GM18517 (cell line): ENCODE results near the gene GLT1D1.
A peak's percentile ranks its signal among the peaks of the same experiment; 100 is the strongest.
"Not testable (repeated sequence)": the region's sequence is repeated elsewhere in the genome, so short reads cannot be mapped to it uniquely, and the experiment has no call there.

Experiments used
- ATAC-seq: cut with Tn5 transposase; IDR thresholded peaks from one replicate; pipeline ENCODE4 v1.9.1; 2021; ENCODE audit warnings: mild to moderate bottlenecking, moderate library complexity; ENCODE audit not compliant: unreplicated experiment

Gene GLT1D1

DNA sequence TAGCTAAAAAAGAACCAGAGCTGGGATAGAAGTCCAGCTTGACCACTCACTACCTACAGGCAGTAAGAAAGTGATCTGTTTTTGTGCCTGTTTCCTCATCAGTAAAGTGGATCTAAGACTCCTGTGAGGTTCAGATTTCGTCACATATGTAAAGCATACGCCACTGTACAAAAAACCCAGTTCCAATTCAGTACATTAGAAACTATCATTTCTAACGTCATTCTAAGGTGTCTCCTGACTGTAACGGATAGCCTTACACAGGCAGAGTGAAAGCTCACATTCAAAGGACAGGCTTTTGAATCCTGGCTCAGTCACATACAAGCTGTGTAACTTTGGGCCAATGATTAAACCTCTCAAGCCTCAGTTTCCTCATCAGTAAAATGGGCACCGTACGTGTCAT, 33.0 kb upstream of the GLT1D1 start:
- no peak for ATAC-seq

- ATAC-seq: peak; percentile 59
These were observed 32.4 kb upstream of the GLT1D1 start for GRCh38 chr12:128820723-128821432.

GRCh38 chr12:128823216-128823915, 29.9 kb upstream of the GLT1D1 start:
- ATAC-seq: peak; percentile 33

DNA sequence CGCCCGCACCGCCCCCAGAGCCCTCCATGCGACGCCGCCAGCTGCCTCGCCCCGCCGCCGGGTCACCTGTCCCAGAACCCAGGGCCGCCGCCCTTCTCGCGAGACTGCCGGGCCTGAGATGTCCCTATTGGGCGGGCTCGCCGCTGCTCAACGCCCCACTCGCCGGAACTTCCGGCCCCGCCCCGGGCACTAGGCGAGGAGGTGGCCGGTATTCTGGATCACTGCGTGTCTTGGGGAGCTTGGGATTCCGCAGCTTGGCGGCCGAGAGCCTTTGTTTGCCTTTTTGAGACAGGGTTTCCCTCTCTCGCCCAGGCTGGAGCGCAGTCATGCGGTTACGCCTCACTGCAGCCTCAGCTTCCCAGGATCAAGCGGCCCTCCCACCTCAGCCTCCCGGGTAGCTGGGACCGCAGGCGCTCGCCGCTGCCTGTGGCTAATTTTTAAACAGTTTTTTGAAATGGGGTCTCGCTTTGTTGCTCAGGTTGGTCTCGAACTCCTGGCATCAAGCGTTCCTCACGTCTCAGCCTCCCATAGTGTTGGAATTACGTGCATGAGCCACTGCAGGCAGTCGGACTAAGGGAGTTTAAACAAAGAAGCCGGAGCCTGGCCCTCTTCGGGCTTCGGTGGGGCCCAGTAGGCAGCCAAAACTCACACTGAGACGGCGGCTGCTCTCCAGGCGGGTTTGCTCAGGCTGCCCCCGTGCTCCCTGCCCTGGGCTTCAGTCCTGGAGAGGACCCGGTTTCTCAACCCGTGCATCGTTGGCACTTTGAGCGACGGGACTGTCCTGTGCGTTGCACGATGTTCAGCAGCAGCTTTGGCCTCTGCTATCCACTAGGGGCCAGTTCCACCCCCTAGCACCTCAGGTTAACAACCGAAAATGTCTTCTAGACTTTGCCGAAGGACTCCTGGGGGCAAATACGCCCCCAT, 29.1 kb upstream of the GLT1D1 start, which contains the start of gene SLC15A4:
SLC15A4 (minus strand) TSS at position 43 of the 924 bp plus-strand sequence; CDS start at position 28, 15 bp downstream.
- ATAC-seq: peak; percentile 71

GRCh38 chr12:128825835-128826234, 27.4 kb upstream of the GLT1D1 start:
- ATAC-seq: no peak

DNA sequence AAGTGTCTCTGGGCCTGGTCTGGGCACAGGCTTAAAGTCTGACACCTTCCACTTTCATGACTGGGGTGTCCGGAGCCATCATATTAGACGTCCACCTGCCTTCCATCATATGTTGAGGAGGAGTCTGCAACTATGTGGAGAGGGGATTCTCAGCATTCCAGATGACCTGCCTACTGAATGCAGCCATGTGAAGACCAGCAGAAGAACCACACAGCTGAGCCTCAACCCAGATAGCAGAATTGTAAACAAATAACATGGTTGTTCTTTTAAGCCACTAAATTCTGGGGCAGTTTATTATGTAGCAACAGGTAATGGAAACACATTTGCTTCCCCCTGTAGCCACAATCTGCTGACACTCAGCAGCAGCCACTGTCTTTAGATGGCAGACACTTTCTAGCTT, 25.6 kb upstream of the GLT1D1 start:
- ATAC-seq: no peak

- ATAC-seq: peak; percentile 93
These were observed 23.3 kb upstream of the GLT1D1 start for GRCh38 chr12:128829861-128830504.

- ATAC-seq: peak; percentile 57
These were observed 22.8 kb upstream of the GLT1D1 start for GRCh38 chr12:128830505-128830893.

DNA sequence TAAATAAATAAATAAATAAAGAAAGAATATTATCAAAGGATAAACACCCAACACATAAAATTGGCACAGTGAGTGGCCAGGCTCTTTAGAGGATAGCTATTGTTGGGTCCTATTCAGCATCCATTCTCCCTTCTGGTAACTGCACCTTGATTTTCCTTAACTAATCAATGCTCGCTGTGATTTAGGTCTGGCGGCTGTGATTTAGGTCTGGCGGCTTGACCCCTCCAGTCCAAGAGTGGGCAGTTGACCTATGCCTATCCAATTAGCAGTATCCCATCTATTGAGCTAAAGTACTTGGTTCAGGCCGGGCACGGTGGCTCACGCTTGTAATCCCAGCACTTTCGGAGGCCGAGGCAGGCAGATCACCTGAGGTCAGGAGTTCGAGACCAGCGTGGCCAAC, 19.9 kb upstream of the GLT1D1 start:
- no peak for ATAC-seq

DNA sequence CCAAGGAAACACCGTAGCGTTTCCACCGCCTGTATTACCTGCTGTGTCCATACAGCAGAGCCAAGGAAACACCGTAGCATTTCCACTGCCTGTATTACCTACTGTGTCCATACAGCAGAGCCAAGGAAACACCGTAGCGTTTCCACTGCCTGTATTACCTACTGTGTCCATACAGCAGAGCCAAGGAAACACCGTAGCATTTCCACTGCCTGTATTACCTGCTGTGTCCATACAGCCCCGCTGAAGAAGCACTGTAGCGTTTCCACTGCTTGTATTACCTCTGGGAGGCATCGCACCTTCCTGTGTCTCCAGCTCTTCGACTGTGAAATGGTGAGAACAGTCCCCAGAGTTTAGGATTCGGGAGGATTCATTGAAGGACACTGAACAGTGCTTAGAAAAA, 13.4 kb upstream of the GLT1D1 start:
- not testable (repeated sequence) for ATAC-seq

DNA sequence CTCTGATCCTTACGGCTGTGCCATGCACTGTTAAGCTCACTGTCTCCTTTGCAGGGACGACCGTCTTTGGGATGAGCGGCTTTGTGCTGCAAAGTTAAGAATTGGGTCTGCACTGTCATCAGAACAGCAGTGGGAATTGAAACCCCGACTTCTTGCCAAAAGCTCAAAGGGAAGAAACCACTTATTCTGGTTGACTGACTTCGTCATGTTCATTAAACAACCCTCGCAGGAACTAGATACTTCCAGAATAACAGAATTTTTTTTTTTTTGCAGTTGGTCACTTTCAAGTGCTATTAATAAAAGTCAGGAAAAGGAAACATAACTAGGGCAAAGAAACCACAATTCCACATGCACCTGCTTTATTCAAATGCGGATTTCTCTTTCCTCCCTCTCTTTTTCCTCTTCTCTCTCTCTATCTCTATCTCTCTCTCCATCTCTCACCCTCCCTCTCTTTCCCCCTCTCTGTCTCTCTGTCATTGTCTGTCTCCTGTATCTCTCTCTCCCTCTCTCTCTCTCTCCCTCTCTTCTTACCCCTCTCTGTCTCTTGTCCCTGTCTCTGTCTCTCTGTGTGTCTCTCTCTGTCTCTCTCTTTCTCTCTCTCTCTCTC, 12.3 kb upstream of the GLT1D1 start:
- ATAC-seq: peak; percentile 63

DNA sequence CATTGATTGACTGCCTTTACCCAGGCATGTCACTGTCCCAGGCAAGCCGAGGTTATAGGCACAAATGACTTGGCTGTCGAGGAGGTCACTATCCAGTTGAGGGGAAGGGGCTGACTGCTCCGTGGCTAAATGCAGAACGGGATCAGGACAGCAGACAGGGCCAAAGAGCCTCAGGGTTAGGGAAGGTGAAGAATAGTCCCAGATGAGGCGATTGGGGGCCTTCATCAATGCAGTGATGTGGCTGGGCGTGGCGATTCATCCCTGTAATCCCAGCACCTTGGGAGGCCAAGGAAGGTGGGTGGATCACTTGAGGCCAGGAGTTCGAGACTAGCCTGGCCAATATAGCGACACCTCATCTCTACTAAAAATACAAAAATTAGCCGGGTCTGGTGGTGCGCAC, 10.7 kb upstream of the GLT1D1 start:
- no peak for ATAC-seq

GRCh38 chr12:128843538-128843937, 9.7 kb upstream of the GLT1D1 start:
- ATAC-seq: no peak

GRCh38 chr12:128844031-128844635, 9.1 kb upstream of the GLT1D1 start:
- no peak for ATAC-seq

DNA sequence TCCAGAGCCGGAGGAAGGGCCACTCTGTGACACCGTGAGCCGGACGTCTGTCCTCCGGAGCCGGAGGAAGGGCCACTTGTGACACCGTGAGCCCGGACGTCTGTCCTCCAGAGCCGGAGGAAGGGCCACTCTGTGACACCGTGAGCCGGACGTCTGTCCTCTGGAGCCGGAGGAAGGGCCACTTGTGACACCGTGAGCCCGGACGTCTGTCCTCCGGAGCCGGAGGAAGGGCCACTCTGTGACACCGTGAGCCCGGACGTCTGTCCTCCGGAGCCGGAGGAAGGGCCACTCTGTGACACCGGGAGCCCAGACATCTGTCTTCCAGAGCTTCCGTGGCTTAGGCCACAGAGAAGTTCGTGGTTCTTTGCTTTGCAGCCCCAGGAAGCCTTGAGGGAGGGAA, 6.6 kb upstream of the GLT1D1 start:
- ATAC-seq: not testable (repeated sequence)

DNA sequence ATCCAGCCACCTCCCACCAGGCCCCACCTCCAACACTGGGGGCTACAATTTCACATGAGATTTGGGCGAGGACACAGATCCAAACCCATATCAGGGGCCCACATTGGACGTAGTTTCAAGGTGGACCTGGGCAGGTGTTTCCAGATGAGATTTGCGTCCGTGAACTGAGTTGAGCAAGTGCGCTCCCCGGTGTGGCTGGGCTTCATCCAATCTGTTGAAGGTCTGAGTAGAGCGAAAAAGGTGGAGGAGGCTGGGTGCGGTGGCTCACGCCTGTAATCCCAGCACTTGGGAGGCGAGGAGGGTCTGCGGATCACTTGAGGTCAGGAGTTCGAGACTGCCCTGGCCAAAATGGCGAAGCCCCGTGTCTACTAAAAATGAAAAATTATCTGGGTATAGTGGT, 4.9 kb upstream of the GLT1D1 start:
- no peak for ATAC-seq

GRCh38 chr12:128849806-128850205, 3.5 kb upstream of the GLT1D1 start:
- not testable (repeated sequence) for ATAC-seq

GRCh38 chr12:128850400-128850799, 2.9 kb upstream of the GLT1D1 start:
- no peak for ATAC-seq

GRCh38 chr12:128851429-128851828, 1.8 kb upstream of the GLT1D1 start:
- not testable (repeated sequence) for ATAC-seq
